Measurements from ENCODE around the gene VAV2.

Gene VAV2

DNA sequence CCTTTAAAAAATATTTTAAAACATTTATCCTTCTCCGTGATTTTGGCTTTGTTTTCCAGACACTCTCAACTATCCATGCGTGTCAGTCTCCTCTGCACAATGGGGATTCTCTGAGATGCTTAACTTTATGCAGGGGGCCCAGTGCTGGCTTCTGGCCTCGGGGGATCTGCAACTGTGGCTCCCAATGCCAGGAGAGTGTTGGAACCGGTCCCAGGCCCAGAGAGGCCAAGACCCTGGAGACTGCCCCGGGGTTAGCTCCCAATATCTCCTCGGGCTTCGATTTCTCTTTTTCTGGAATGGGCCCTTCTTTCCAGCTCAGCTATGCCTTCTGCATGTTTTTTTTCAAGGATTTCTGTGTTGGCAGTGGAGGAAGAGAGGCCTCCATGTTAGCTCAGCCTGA, 233.9 kb downstream of the VAV2 start:
- Histone ChIP-seq H3K4me3 (ENCODE audit: low read length in 2 of 2) (no peak overlapping the region), H3K36me3 (replicated peaks in 1 of 2; ENCODE audit: control insufficient read depth in 2 of 2, insufficient read depth in 2 of 2, low read length in 2 of 2) (peaks cover 3 to 30% of the 10 kb centered on the region in 2 donors), H3K4ac (ENCODE audit: low read length) (no peak overlapping the region), H3K27ac (replicated peaks; ENCODE audit: low read length) (no peak overlapping the region), H3K9ac (ENCODE audit: low read depth, low read length, poor library complexity) (no peak overlapping the region), H2AFZ (ENCODE audit: low read length) (no peak overlapping the region), H2BK15ac (ENCODE audit: low read length) (no peak overlapping the region), H4K8ac (ENCODE audit: low read depth, low read length) (no peak overlapping the region), H2BK5ac (ENCODE audit: low read length) (no peak overlapping the region), H2BK120ac (ENCODE audit: low read depth, low read length) (no peak overlapping the region), H3K18ac (ENCODE audit: low read length) (no peak overlapping the region), H3K4me1 (ENCODE audit: control insufficient read depth in 2 of 2, insufficient read depth in 1 of 2, low read depth in 1 of 2, low read length in 2 of 2) (no peaks in the 10 kb centered on the region), H3K14ac (ENCODE audit: low read length) (no peak overlapping the region), H2AK5ac (ENCODE audit: low read depth, low read length) (no peak overlapping the region), H3K23ac (ENCODE audit: low read depth, low read length, poor library complexity) (no peak overlapping the region), H3K27me3 (ENCODE audit: control insufficient read depth in 3 of 3, insufficient read depth in 3 of 3, low read depth in 1 of 3, low read length in 3 of 3) (peaks cover 0 to 2% (median 0%) of the 10 kb centered on the region in 3 experiments), H2BK12ac (ENCODE audit: low read length) (no peak overlapping the region), H4K91ac (ENCODE audit: low read depth, low read length, poor library complexity) (no peak overlapping the region), H3K9me3 (replicated peaks in 1 of 2; ENCODE audit: control insufficient read depth in 2 of 2, insufficient read depth in 1 of 2, low read depth in 1 of 2, low read length in 2 of 2) (peaks cover 3 to 7% of the 10 kb centered on the region in 2 donors), H3K4me2 (ENCODE audit: insufficient read depth, low read length, poor library complexity, severe bottlenecking) (no peak overlapping the region), H3K79me1 (ENCODE audit: low read depth, low read length) (peaks cover 3% of the 10 kb centered on the region)
- WGBS, 2 donors (ENCODE audit: extremely low coverage in 2 of 2, insufficient read length in 2 of 2, insufficient replicate concordance in 1 of 2), result no CpG with 5 or more reads among the region's 7 CpGs
- DNase-seq (ENCODE audit: low spot score), result no peak

DNA sequence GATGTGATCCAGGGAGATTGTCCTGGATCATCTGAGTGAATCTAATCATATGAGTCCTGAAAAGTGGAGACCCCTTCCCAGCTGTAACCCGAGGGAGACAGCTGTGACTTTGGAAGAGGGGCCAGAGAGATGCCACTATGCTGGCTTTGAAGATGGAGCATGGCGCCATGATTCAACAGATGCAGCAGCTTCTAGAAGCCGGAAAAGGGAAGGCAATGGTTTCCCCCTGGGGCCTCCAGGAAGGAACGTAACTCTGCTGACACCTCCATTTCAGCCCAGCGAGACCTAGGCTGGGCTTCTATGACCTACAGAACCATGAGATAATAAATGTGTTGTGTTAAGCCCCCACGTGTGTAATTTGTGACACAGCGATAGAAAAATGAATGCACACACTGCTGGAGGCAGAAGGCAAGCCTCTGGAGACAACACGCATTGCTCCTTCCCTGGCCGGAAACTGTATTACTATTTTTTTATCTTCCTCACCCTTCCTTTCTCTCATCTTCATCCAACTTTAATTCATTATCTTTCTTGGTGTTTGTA, 237.4 kb downstream of the VAV2 start:
- WGBS, 2 donors (ENCODE audit: extremely low coverage in 2 of 2, insufficient read length in 2 of 2, insufficient replicate concordance in 1 of 2), result no CpG with 5 or more reads among the region's 9 CpGs

DNA sequence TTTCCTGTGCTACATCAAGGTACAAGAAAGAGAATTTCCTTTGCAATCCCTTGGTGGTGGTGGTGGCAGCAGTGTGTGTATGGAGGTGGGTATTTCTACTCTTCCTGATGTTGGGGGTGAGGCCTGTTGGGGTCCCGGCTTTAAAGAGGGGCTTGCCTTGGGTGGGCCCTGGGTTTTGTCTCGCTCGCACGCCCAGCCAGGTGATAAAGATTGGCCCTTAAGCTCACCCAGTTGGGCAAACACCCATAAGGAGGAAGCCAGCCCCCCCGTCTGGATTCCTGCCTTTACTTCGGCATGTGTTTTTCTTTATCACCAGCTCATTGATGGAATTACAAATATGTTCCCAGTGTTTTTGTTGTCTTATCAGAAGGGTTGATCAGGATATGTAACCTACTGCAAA, 237.9 kb downstream of the VAV2 start:
- Histone ChIP-seq H3K4me1 (ENCODE audit: control insufficient read depth in 2 of 2, insufficient read depth in 1 of 2, low read depth in 1 of 2, low read length in 2 of 2) (peaks cover 0 to 9% of the 10 kb centered on the region in 2 donors), H3K23ac (ENCODE audit: low read depth, low read length, poor library complexity) (no peak overlapping the region), H2AFZ (ENCODE audit: low read length) (no peak overlapping the region), H3K4me2 (ENCODE audit: insufficient read depth, low read length, poor library complexity, severe bottlenecking) (no peak overlapping the region), H3K27ac (replicated peaks; ENCODE audit: low read length) (no peak overlapping the region), H2BK15ac (ENCODE audit: low read length) (no peak overlapping the region), H4K8ac (ENCODE audit: low read depth, low read length) (no peak overlapping the region), H3K9ac (ENCODE audit: low read depth, low read length, poor library complexity) (no peak overlapping the region), H3K79me1 (ENCODE audit: low read depth, low read length) (no peaks in the 10 kb centered on the region), H3K14ac (ENCODE audit: low read length) (no peak overlapping the region), H3K36me3 (replicated peaks in 1 of 2; ENCODE audit: control insufficient read depth in 2 of 2, insufficient read depth in 2 of 2, low read length in 2 of 2) (peaks cover 0 to 9% of the 10 kb centered on the region in 2 donors), H2BK5ac (ENCODE audit: low read length) (no peak overlapping the region), H3K4me3 (ENCODE audit: low read length in 2 of 2) (no peak overlapping the region), H3K27me3 (ENCODE audit: control insufficient read depth in 3 of 3, insufficient read depth in 3 of 3, low read depth in 1 of 3, low read length in 3 of 3) (peaks cover 0 to 2% (median 0%) of the 10 kb centered on the region in 3 experiments), H4K91ac (ENCODE audit: low read depth, low read length, poor library complexity) (no peak overlapping the region), H3K4ac (ENCODE audit: low read length) (no peak overlapping the region), H2BK12ac (ENCODE audit: low read length) (no peak overlapping the region), H3K18ac (ENCODE audit: low read length) (no peak overlapping the region), H2AK5ac (ENCODE audit: low read depth, low read length) (no peak overlapping the region), H2BK120ac (ENCODE audit: low read depth, low read length) (no peak overlapping the region), H3K9me3 (replicated peaks in 1 of 2; ENCODE audit: control insufficient read depth in 2 of 2, insufficient read depth in 1 of 2, low read depth in 1 of 2, low read length in 2 of 2) (peaks cover 8 to 9% of the 10 kb centered on the region in 2 donors)
- no peak for DNase-seq (ENCODE audit: low spot score)
- no CpG with 5 or more reads among the region's 6 CpGs for WGBS, 2 donors (ENCODE audit: extremely low coverage in 2 of 2, insufficient read length in 2 of 2, insufficient replicate concordance in 1 of 2)

More for the DNA sequence above, 237.4 kb downstream of the VAV2 start:
- Histone ChIP-seq H3K79me1 (ENCODE audit: low read depth, low read length) (no peaks in the 10 kb centered on the region), H2AFZ (ENCODE audit: low read length) (no peak overlapping the region), H3K27me3 (ENCODE audit: control insufficient read depth in 3 of 3, insufficient read depth in 3 of 3, low read depth in 1 of 3, low read length in 3 of 3) (peaks cover 0 to 2% (median 0%) of the 10 kb centered on the region in 3 experiments), H3K14ac (ENCODE audit: low read length) (no peak overlapping the region), H3K4me3 (ENCODE audit: low read length in 2 of 2) (no peak overlapping the region), H3K4me2 (ENCODE audit: insufficient read depth, low read length, poor library complexity, severe bottlenecking) (no peak overlapping the region), H2BK12ac (ENCODE audit: low read length) (no peak overlapping the region), H4K8ac (ENCODE audit: low read depth, low read length) (peak overlapping the region; percentile 49), H3K4me1 (ENCODE audit: control insufficient read depth in 2 of 2, insufficient read depth in 1 of 2, low read depth in 1 of 2, low read length in 2 of 2) (peaks cover 0 to 9% of the 10 kb centered on the region in 2 donors), H2BK15ac (ENCODE audit: low read length) (no peak overlapping the region), H3K18ac (ENCODE audit: low read length) (no peak overlapping the region), H3K9ac (ENCODE audit: low read depth, low read length, poor library complexity) (no peak overlapping the region), H3K36me3 (replicated peaks in 1 of 2; ENCODE audit: control insufficient read depth in 2 of 2, insufficient read depth in 2 of 2, low read length in 2 of 2) (peaks cover 0 to 10% of the 10 kb centered on the region in 2 donors), H4K91ac (ENCODE audit: low read depth, low read length, poor library complexity) (no peak overlapping the region), H3K4ac (ENCODE audit: low read length) (no peak overlapping the region), H2BK120ac (ENCODE audit: low read depth, low read length) (no peak overlapping the region), H3K23ac (ENCODE audit: low read depth, low read length, poor library complexity) (peak overlapping the region; percentile 17), H3K27ac (replicated peaks; ENCODE audit: low read length) (no peak overlapping the region), H2AK5ac (ENCODE audit: low read depth, low read length) (no peak overlapping the region), H3K9me3 (replicated peaks in 1 of 2; ENCODE audit: control insufficient read depth in 2 of 2, insufficient read depth in 1 of 2, low read depth in 1 of 2, low read length in 2 of 2) (peaks cover 8 to 9% of the 10 kb centered on the region in 2 donors), H2BK5ac (ENCODE audit: low read length) (no peak overlapping the region)
- no peak for DNase-seq (ENCODE audit: low spot score)

DNA sequence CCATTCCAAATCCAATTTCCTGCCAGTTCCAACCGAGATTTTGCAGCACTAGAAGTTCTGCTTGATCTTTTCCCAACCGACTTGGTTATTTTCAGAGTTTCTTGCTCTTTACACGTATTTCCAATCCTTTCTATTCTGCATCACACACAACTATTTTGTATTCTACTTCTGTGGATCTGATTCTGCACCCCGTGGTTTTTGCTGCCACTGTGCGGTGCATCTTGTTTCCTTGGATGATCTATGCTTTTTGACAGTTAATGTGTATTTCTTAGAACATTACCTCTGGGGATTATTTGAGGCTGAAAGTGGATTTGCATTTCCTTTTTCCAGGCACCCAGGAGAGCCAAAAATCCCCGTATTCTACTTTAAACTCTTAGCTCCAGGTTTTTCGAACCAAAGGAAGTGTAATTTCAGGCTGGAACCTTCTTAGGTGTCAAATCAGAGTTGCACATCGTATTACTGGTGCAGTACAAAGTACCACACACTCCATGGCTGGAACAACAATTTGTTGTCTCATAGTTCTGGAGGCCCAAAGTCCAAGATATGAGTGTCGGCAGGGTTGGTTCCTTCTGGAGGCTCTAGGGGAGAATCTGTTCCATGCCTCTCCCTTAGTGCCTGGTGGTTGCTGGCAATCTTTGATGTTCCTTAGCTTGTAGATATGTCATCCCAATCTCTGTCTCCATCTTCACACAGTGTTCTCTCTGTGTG, 239.2 kb downstream of the VAV2 start:
- Histone ChIP-seq H3K36me3 (replicated peaks in 1 of 2; ENCODE audit: control insufficient read depth in 2 of 2, insufficient read depth in 2 of 2, low read length in 2 of 2) (no peaks in the 10 kb centered on the region), H3K9me3 (replicated peaks in 1 of 2; ENCODE audit: control insufficient read depth in 2 of 2, insufficient read depth in 1 of 2, low read depth in 1 of 2, low read length in 2 of 2) (peaks cover 8 to 9% of the 10 kb centered on the region in 2 donors), H2BK120ac (ENCODE audit: low read depth, low read length) (no peak overlapping the region), H2AK5ac (ENCODE audit: low read depth, low read length) (no peak overlapping the region), H3K9ac (ENCODE audit: low read depth, low read length, poor library complexity) (no peak overlapping the region), H3K27me3 (ENCODE audit: control insufficient read depth in 3 of 3, insufficient read depth in 3 of 3, low read depth in 1 of 3, low read length in 3 of 3) (peaks cover 0 to 2% (median 0%) of the 10 kb centered on the region in 3 experiments), H3K4me3 (ENCODE audit: low read length in 2 of 2) (no peak overlapping the region), H4K8ac (ENCODE audit: low read depth, low read length) (no peak overlapping the region), H3K18ac (ENCODE audit: low read length) (no peak overlapping the region), H3K79me1 (ENCODE audit: low read depth, low read length) (no peaks in the 10 kb centered on the region), H2AFZ (ENCODE audit: low read length) (no peak overlapping the region), H3K4ac (ENCODE audit: low read length) (no peak overlapping the region), H3K27ac (replicated peaks; ENCODE audit: low read length) (no peak overlapping the region), H2BK12ac (ENCODE audit: low read length) (no peak overlapping the region), H3K4me1 (ENCODE audit: control insufficient read depth in 2 of 2, insufficient read depth in 1 of 2, low read depth in 1 of 2, low read length in 2 of 2) (peaks cover 0 to 9% of the 10 kb centered on the region in 2 donors), H2BK15ac (ENCODE audit: low read length) (no peak overlapping the region), H3K23ac (ENCODE audit: low read depth, low read length, poor library complexity) (no peak overlapping the region), H2BK5ac (ENCODE audit: low read length) (no peak overlapping the region), H3K4me2 (ENCODE audit: insufficient read depth, low read length, poor library complexity, severe bottlenecking) (no peak overlapping the region), H3K14ac (ENCODE audit: low read length) (no peak overlapping the region), H4K91ac (ENCODE audit: low read depth, low read length, poor library complexity) (no peak overlapping the region)
- no peak for DNase-seq (ENCODE audit: low spot score)
- WGBS, 2 donors (ENCODE audit: extremely low coverage in 2 of 2, insufficient read length in 2 of 2, insufficient replicate concordance in 1 of 2), result no CpG with 5 or more reads among the region's 9 CpGs

Measured in neuronal stem cell (in vitro differentiated cells).